ENCODE measurements around the gene SLC27A6.

The SLC27A6 gene

DNA sequence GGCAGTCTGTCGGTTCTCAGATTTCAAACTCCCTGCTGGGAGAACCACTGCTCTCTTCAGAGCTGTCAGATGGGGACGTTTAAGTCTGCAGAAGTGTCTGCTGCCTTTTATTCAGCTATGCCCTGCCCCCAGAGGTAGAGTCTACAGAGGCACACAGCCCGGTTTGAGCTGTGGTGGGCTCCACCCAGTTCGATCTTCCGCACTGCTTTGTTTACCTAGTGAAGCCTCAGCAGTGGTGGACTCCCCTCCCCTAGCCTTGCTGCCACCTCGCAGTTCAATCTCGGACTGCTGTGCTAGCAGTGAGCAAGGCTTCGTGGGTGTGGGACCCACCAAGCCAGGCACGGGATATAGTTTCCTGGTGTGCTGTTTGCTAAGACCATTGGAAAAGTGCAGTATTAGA is 8.0 kb downstream of the SLC27A6 start:
- in situ Hi-C loops (cut with HindIII; ENCODE audit: low sequenced_read_pairs): no loop called here
- no peak for TF ChIP-seq CTCF (IDR thresholded peaks at IDR 0.05; ENCODE audit: low read depth, low read length)
- no peak overlapping the region for H3K4me3 ChIP-seq (ENCODE audit: low read depth, low read length)
- DNase-seq (ENCODE audit: low read depth, low spot score): no peak

DNA sequence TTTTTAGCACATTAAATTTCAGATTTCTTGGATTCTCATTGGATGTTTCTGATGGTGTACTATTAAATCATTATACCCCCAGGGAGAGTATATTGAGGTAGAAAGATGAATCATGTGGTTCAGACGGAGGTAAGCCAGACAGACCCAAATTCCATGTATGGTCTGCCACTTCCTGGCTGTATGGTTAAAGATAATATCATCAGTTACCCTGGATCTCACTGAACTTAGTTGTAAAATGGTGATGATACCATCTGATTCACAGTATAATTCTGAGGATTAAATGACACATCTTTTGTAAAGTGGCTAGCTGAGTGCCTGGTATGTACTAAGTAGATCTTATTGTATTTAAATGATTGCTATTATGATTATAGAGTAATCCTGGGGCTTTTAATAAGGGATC is 9.3 kb downstream of the SLC27A6 start:
- in situ Hi-C loops (cut with HindIII; ENCODE audit: low sequenced_read_pairs): no loop called here
- no peak for DNase-seq (ENCODE audit: low read depth, low spot score)
- H3K4me3 ChIP-seq (ENCODE audit: low read depth, low read length): no peak overlapping the region
- TF ChIP-seq CTCF (IDR thresholded peaks at IDR 0.05; ENCODE audit: low read depth, low read length): no peak

DNA sequence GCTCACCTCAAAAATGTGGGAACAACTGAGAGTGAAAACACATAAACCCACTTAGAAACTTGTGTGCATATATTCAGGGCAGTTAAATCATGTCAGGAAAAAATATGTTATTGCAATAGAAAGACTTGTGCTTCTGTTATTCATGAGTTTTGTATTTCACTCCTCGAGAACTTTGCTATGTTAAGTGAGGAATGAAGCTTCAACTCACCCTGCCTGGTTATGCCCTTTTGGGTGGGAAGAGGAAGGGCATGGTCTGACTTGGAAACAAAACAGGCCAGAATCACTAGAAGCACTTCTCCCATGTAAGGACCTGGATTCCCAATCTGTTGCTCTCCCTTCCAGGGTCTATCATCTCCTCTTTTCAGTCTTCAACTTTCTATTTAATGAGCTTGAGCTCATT is 14.5 kb downstream of the SLC27A6 start:
- TF ChIP-seq CTCF (IDR thresholded peaks at IDR 0.05; ENCODE audit: low read depth, low read length): no peak
- H3K4me3 ChIP-seq (ENCODE audit: low read depth, low read length): no peak overlapping the region
- in situ Hi-C loops (cut with HindIII; ENCODE audit: low sequenced_read_pairs): no loop called here
- DNase-seq (ENCODE audit: low read depth, low spot score): no peak

GRCh38 chr5:128980917-128981316 is 15.6 kb downstream of the SLC27A6 start:
- DNase-seq (ENCODE audit: low read depth, low spot score): no peak
- no peak overlapping the region for H3K4me3 ChIP-seq (ENCODE audit: low read depth, low read length)
- TF ChIP-seq CTCF (IDR thresholded peaks at IDR 0.05; ENCODE audit: low read depth, low read length): no peak
- in situ Hi-C loops (cut with HindIII; ENCODE audit: low sequenced_read_pairs): no loop called here

- H3K4me3 ChIP-seq (ENCODE audit: low read depth, low read length): no peak overlapping the region
- no peak for TF ChIP-seq CTCF (IDR thresholded peaks at IDR 0.05; ENCODE audit: low read depth, low read length)
- in situ Hi-C loops (cut with HindIII; ENCODE audit: low sequenced_read_pairs): no loop called here
- DNase-seq (ENCODE audit: low read depth, low spot score): no peak
Observed at GRCh38 chr5:128984480-128984879, 19.2 kb downstream of the SLC27A6 start.

- H3K4me3 ChIP-seq (ENCODE audit: low read depth, low read length): no peak overlapping the region
- no peak for DNase-seq (ENCODE audit: low read depth, low spot score)
- in situ Hi-C loops (cut with HindIII; ENCODE audit: low sequenced_read_pairs): no loop called here
- TF ChIP-seq CTCF (IDR thresholded peaks at IDR 0.05; ENCODE audit: low read depth, low read length): no peak
Observed at GRCh38 chr5:128988476-128988875, 23.2 kb downstream of the SLC27A6 start.
